Frontal cortex (tissue), 4 donors: ENCODE measurements around the gene NT5C3B. TPM values are rescaled to one million over a fixed set of nuclear protein-coding genes. Genes with fewer than 3 reads are reported as not detected.
A peak's percentile ranks its signal among the peaks of the same experiment; 100 is the strongest.
"Not testable (repeated sequence)": the region's sequence is repeated elsewhere in the genome, so short reads cannot be mapped to it uniquely, and the experiment has no call there.

Source experiments
- DNase-seq, 2 donors: peaks; one replicate each; pipeline ENCODE4 v3.0.0; 2012; ENCODE audit warnings: low spot score in 2 of 2
- FAIRE-seq: peaks from 2 replicates; lab custom pipeline; 2012; peaks lifted over from hg19 to GRCh38; lab: Jason Lieb, UNC
- small RNA-seq: library from RNA; depleted of rRNA; stranded (forward); fragments of <200 nt; gene quantifications from one replicate; pipeline ENCODE3, GENCODE V24; 2014
- total RNA-seq: library from RNA; depleted of rRNA; stranded (reverse); fragments of >200 nt; gene quantifications from one replicate; pipeline ENCODE4 v1.2.3, GENCODE V29; 2014
- donor health status: control.
- donor health status: control.
- donor health status: control.

NT5C3B gene
- total RNA-seq, 1 donor from 2014 or later: 131 TPM

- peak; percentile 98 to 99 for DNase-seq
- peak; percentile 97 for FAIRE-seq
These were observed 49.6 kb downstream of the NT5C3B start, which contains the start of gene JUP for GRCh38 chr17:41786227-41787020. TSS of gene JUP (minus strand) at chr17:41786711. CDS start at chr17:41771854, 14,857 bp downstream.

GRCh38 chr17:41785859-41786226 is 50.2 kb downstream of the NT5C3B start:
- DNase-seq: no peak
- FAIRE-seq: no peak

- DNase-seq (no peak), FAIRE-seq (no peak)
These were observed 50.8 kb downstream of the NT5C3B start for GRCh38 chr17:41785091-41785858.

GRCh38 chr17:41784207-41784744 is 51.8 kb downstream of the NT5C3B start:
- FAIRE-seq (no peak), DNase-seq (no peak)

- no peak for FAIRE-seq
- DNase-seq: no peak
These were observed 53.9 kb downstream of the NT5C3B start for GRCh38 chr17:41782142-41782541.

- no peak for FAIRE-seq
- no peak for DNase-seq
These were observed 54.5 kb downstream of the NT5C3B start for GRCh38 chr17:41781404-41782110.

GRCh38 chr17:41779954-41780353 is 56.1 kb downstream of the NT5C3B start:
- DNase-seq: no peak
- FAIRE-seq: no peak

GRCh38 chr17:41777574-41778188 is 58.4 kb downstream of the NT5C3B start:
- DNase-seq: peak; percentile 47 to 70
- no peak for FAIRE-seq

GRCh38 chr17:41777157-41777573 is 58.9 kb downstream of the NT5C3B start:
- FAIRE-seq (no peak), DNase-seq (no peak)

GRCh38 chr17:41776262-41776900 is 59.7 kb downstream of the NT5C3B start:
- not testable (repeated sequence) for DNase-seq, FAIRE-seq

- FAIRE-seq: no peak
These were observed 60.4 kb downstream of the NT5C3B start for GRCh38 chr17:41775394-41776226.

More at GRCh38 chr17:41775394-41776226, 60.4 kb downstream of the NT5C3B start:
- peak; percentile 62 to 74 for DNase-seq

Small RNA genes within 50 kb of the gene (small RNA-seq; reads per million reads assigned to genes)
- gene AC125257.2: not detected

Other genes starting within 250 kb of the NT5C3B start
- not detected for gene KRT14, start 249.3 kb downstream of the NT5C3B start, total RNA-seq
- not detected for gene KRT16, start 223.5 kb downstream of the NT5C3B start, total RNA-seq
- gene KRT17, start 211.7 kb downstream of the NT5C3B start, total RNA-seq: under 0.01 TPM
- 70.1 TPM for gene EIF1, start 147.3 kb downstream of the NT5C3B start, total RNA-seq
- gene GAST, start 123.9 kb downstream of the NT5C3B start, total RNA-seq: not detected
- under 0.01 TPM for gene HAP1, start 101.6 kb downstream of the NT5C3B start, total RNA-seq
- gene JUP, start 49.5 kb downstream of the NT5C3B start, total RNA-seq: 33.8 TPM
- 10.2 TPM for gene P3H4, start 24.3 kb downstream of the NT5C3B start, total RNA-seq
- 9.0 TPM for gene FKBP10, start 23.2 kb downstream of the NT5C3B start, total RNA-seq
- under 0.01 TPM for gene KLHL10, start 1.6 kb upstream of the NT5C3B start, total RNA-seq
- gene KLHL11, start 29.2 kb upstream of the NT5C3B start, total RNA-seq: 70.1 TPM
- 140 TPM for gene ACLY, start 82.7 kb upstream of the NT5C3B start, total RNA-seq
- 3.3 TPM for gene ODAD4, start 94.4 kb upstream of the NT5C3B start, total RNA-seq
- 50.5 TPM for gene CNP, start 130.6 kb upstream of the NT5C3B start, total RNA-seq
- 91.3 TPM for gene DNAJC7, start 181.2 kb upstream of the NT5C3B start, total RNA-seq
- 31.4 TPM for gene NKIRAS2, start 183.9 kb upstream of the NT5C3B start, total RNA-seq
- 3.7 TPM for gene C17orf113, start 214.4 kb upstream of the NT5C3B start, total RNA-seq